Esophagus squamous epithelium (tissue), 5 donors: Measurements from ENCODE around the gene CCDC38. TPM values are rescaled to one million over a fixed set of nuclear protein-coding genes. Genes with fewer than 3 reads are reported as not detected.

Experiments used
- DNase-seq: peaks from one replicate; lab custom pipeline; 2025; lab: John Stamatoyannopoulos, UW
- H3K27ac ChIP-seq, 4 donors: fragments of 200-600 bp; sonication (generic); one replicate each; pipeline ENCODE4 v1.5.1; 2016 to 2019; ENCODE audit warnings: mild to moderate bottlenecking in 1 of 4
- H3K27me3 ChIP-seq, 4 donors: fragments of 200-600 bp; sonication (generic); 1 replicate in 3 of 4; 2 replicates in 1 of 4; pipeline versions ENCODE4 v1.5.1 to v1.6.0; 2017 to 2021; ENCODE audit warnings: antibody characterized with exemption in 1 of 4
- H3K36me3 ChIP-seq, 3 donors: fragments of 200-600 bp; sonication (generic); one replicate each; pipeline ENCODE4 v1.5.1; 2016 to 2019
- H3K4me1 ChIP-seq, 3 donors: fragments of 200-600 bp; sonication (generic); one replicate each; pipeline ENCODE4 v1.5.1; 2017 to 2019
- H3K4me3 ChIP-seq, 4 donors: fragments of 200-600 bp; sonication (generic); 1 replicate in 3 of 4; 2 replicates in 1 of 4; pipeline ENCODE4 v1.5.1; 2016 to 2019; ENCODE audit warnings: mild to moderate bottlenecking in 2 of 4, moderate library complexity in 1 of 4
- H3K9me3 ChIP-seq, 3 donors: fragments of 200-600 bp; sonication (generic); one replicate each; pipeline ENCODE4 v1.5.1; 2016 to 2019
- POLR2A ChIP-seq, 4 donors: fragments of 450-650 bp; IDR thresholded peaks; one replicate each; pipeline ENCODE4 v1.6.1; 2017; ENCODE audit warnings: antibody characterized with exemption in 4 of 4, mild to moderate bottlenecking in 4 of 4, moderate library complexity in 3 of 4
- WGBS, 2 donors: methylation state at CpG; one replicate each; pipeline ENCODE4 v1.1.5; 2018; 5-methylcytosine and 5-hydroxymethylcytosine counted together
- intact Hi-C: fragments of 100-400 bp; cut with DNase I; formaldehyde crosslinking; loops from one replicate; pipeline ENCODE4 v1.15.0; 2022
- total RNA-seq, 4 donors: library from RNA; depleted of rRNA; stranded (reverse); fragments of >200 nt; gene quantifications; one replicate each; pipeline ENCODE4 v1.1.0, GENCODE V29; 2016
- TF ChIP-seq, protein P1 (sequence below), 6 experiments: fragments of 450-650 bp in 4 of 6; fragments of 200-600 bp in 2 of 6; sonication (generic) in 2 of 6; IDR thresholded peaks; one replicate each; pipeline ENCODE4 v1.5.1; 2016 to 2019; ENCODE audit warnings: antibody characterized with exemption in 6 of 6, mild to moderate bottlenecking in 4 of 6, moderate library complexity in 4 of 6
- donor health status: DM: yes; HTN: yes; CAD: no.

Gene CCDC38
- total RNA-seq, 4 donors from 2014 or later: 0.23 TPM; not detected in 3

DNA sequence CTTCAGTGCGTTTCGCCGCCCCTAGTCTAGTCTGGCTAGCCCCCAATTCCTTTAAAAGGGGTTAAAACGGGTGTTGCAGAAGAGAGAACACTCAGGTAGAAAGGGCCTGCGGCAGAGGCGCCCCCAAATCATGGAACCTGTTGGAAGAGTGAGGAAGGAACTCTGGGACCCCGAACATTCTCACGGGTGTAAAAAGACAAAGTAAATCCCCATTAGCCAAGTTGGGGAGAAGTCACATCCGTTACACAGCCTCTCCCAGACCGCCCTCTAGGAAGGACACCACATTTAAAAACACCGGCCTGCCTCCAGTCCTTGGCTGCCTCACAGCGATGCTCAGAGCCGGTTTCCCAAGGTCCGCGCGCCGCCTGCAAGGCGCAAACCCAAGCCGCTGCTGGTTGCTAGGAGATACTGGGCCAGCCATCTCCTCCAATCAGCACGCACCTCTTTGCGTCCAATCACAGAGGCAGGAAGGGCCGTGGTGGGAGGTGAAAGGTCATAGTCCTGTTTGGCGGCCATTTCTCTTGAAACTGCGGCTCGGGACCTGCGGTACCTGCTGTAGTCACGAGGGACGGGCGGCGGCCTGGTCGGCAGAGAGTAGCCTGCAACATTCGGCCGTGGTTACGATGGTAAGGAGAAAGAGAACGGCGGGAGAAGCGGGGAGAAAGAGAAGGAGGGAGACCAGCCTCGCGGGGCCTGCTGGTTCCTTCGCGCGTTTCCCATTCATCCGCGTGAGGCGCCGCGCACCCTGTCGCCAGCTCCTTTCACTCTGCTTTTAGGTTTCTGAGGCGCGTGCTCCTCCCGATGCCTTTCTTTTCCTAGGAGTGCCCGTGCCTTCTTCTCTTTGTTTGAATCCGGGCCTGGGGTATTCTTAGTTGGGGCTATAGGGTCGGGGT is 83.7 kb downstream of the CCDC38 start, which contains the start of gene SNRPF:
TSS of gene SNRPF (plus strand) at position 502 of the 893 bp plus-strand sequence. CDS start at position 624, 122 bp downstream.
- H3K9me3 ChIP-seq: no peaks in the 10 kb centered on the region
- TF ChIP-seq, protein P1, sequence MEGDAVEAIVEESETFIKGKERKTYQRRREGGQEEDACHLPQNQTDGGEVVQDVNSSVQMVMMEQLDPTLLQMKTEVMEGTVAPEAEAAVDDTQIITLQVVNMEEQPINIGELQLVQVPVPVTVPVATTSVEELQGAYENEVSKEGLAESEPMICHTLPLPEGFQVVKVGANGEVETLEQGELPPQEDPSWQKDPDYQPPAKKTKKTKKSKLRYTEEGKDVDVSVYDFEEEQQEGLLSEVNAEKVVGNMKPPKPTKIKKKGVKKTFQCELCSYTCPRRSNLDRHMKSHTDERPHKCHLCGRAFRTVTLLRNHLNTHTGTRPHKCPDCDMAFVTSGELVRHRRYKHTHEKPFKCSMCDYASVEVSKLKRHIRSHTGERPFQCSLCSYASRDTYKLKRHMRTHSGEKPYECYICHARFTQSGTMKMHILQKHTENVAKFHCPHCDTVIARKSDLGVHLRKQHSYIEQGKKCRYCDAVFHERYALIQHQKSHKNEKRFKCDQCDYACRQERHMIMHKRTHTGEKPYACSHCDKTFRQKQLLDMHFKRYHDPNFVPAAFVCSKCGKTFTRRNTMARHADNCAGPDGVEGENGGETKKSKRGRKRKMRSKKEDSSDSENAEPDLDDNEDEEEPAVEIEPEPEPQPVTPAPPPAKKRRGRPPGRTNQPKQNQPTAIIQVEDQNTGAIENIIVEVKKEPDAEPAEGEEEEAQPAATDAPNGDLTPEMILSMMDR (IDR thresholded peaks at IDR 0.05): peak in 3 of 6 experiments; percentile 5 to 34 (median 18)
- TF ChIP-seq POLR2A (IDR thresholded peaks at IDR 0.05): peak in 2 of 4 donors; percentile 26 to 33
- peaks cover 0 to 10% (median 0%) of the 10 kb centered on the region in 4 donors for H3K27me3 ChIP-seq
- peak; percentile 62 for DNase-seq
- intact Hi-C loops: no loop called here
- peak within 1 kb of the TSS; percentile 62 to 88 (median 77) for H3K4me3 ChIP-seq
- peak within 1 kb of the TSS; percentile 82 to 93 (median 85) for H3K27ac ChIP-seq
- 1 to 3% methylated on average over 31 to 33 of the region's 54 CpGs for WGBS, 2 donors
- peaks cover 12 to 27% (median 13%) of the 10 kb centered on the region in 3 donors for H3K4me1 ChIP-seq
- peaks cover 0 to 28% (median 4%) of the 10 kb centered on the region in 3 donors for H3K36me3 ChIP-seq

GRCh38 chr12:95857799-95858198 is 84.6 kb downstream of the CCDC38 start:
- TF ChIP-seq, protein P1 (IDR thresholded peaks at IDR 0.05): no peak
- no peak for TF ChIP-seq POLR2A (IDR thresholded peaks at IDR 0.05)
- peaks cover 12 to 27% (median 13%) of the 10 kb centered on the region in 3 donors for H3K4me1 ChIP-seq
- H3K27me3 ChIP-seq: peaks cover 0 to 10% (median 0%) of the 10 kb centered on the region in 4 donors
- H3K27ac ChIP-seq: no peak overlapping the region
- H3K4me3 ChIP-seq: peak overlapping the region in 3 of 4 donors; percentile 62 to 88 (median 82)
- peaks cover 0 to 19% (median 4%) of the 10 kb centered on the region in 3 donors for H3K36me3 ChIP-seq
- intact Hi-C loops: no loop called here
- 58 to 69% methylated on average over 18 of the region's 18 CpGs for WGBS, 2 donors
- DNase-seq: no peak
- no peaks in the 10 kb centered on the region for H3K9me3 ChIP-seq

DNA sequence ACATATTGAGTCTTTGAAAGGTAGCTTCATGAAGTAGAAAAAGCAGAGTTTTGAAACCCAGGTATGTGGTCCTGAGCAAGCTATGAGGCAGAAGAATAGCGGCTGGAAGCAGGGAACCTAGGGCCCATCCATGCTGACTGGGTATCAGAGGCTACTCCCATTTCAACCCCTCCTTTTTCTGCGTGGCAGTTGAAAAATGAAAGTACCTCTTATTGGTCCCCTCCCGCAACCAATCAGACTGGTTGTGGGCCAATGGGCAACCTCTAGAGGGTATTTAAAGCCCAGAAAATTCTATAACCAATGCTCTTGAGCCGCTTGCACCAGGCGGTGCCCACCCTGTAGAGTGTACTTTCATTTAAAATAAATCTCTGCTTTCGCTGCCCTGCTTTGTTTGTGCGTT is 85.3 kb downstream of the CCDC38 start:
- no peaks in the 10 kb centered on the region for H3K9me3 ChIP-seq
- peaks cover 0 to 10% (median 0%) of the 10 kb centered on the region in 4 donors for H3K27me3 ChIP-seq
- no peak for TF ChIP-seq POLR2A (IDR thresholded peaks at IDR 0.05)
- TF ChIP-seq, protein P1 (IDR thresholded peaks at IDR 0.05): no peak
- DNase-seq: no peak
- no peak overlapping the region for H3K27ac ChIP-seq
- WGBS, 2 donors: 87 to 88% methylated on average over 7 of the region's 7 CpGs
- H3K4me3 ChIP-seq: no peak overlapping the region
- peaks cover 0 to 13% (median 0%) of the 10 kb centered on the region in 3 donors for H3K36me3 ChIP-seq
- intact Hi-C loops: no loop called here
- peaks cover 12 to 27% (median 13%) of the 10 kb centered on the region in 3 donors for H3K4me1 ChIP-seq

- no peaks in the 10 kb centered on the region for H3K4me1 ChIP-seq
- DNase-seq: no peak
- H3K9me3 ChIP-seq: no peaks in the 10 kb centered on the region
- H3K27ac ChIP-seq: no peak overlapping the region
- no peak overlapping the region for H3K4me3 ChIP-seq
- no peaks in the 10 kb centered on the region for H3K36me3 ChIP-seq
- 87 to 91% methylated on average over 4 of the region's 4 CpGs for WGBS, 2 donors
- H3K27me3 ChIP-seq: peaks cover 0 to 19% (median 0%) of the 10 kb centered on the region in 4 donors
- intact Hi-C loops: no loop called here
- no peak for TF ChIP-seq POLR2A (IDR thresholded peaks at IDR 0.05)
- TF ChIP-seq, protein P1 (IDR thresholded peaks at IDR 0.05): no peak
Observed at GRCh38 chr12:95852133-95852532, 90.3 kb downstream of the CCDC38 start.

DNA sequence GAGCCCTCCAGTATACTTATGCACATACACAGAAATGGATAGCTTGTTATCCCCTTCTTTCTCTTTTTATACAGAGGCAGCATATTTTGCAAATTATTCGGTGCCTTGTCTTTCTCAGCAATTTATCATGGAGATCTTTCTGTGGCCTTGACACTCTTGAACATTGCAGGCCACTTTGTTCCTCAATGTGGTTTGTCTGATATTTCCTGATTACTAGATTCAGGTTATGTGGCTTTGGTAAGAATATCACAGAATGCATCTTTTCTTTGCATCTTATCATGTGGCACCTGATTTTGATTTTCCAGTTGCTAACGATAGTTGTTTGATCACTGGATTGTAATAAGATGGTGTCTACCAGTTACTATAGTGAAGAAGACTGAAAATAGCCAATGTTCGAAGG is 90.8 kb downstream of the CCDC38 start:
- H3K4me3 ChIP-seq: no peak overlapping the region
- intact Hi-C loops: no loop called here
- 68 to 76% methylated on average over 3 of the region's 3 CpGs for WGBS, 2 donors
- DNase-seq: no peak
- no peaks in the 10 kb centered on the region for H3K36me3 ChIP-seq
- H3K9me3 ChIP-seq: no peaks in the 10 kb centered on the region
- no peak overlapping the region for H3K27ac ChIP-seq
- no peaks in the 10 kb centered on the region for H3K4me1 ChIP-seq
- TF ChIP-seq POLR2A (IDR thresholded peaks at IDR 0.05): no peak
- TF ChIP-seq, protein P1 (IDR thresholded peaks at IDR 0.05): no peak
- peaks cover 0 to 24% (median 0%) of the 10 kb centered on the region in 4 donors for H3K27me3 ChIP-seq
